ENCODE measurements around the gene TOR4A.

DNA sequence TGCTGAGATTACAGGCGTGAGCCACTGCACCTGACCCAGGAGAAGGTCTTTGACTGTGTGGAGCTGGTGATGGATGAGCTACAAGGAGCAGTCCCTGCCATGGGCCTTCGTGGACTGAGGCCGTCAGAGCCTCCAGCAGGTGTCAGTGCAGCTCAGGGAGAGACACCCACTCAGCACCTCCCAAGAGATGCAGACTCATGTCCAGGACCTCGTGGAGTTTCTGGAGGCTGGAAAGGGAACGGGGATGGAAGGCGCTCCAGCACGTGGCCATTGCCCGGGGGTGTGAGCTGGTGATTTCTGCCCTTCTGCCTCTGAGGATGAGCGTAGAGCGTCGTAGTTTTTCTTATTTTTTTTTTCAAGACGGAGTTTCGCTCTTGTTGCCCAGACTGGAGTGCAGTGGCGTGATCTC lies 9.5 kb downstream of the TOR4A start:
- TF ChIP-seq POLR2A (IDR thresholded peaks at IDR 0.05; ENCODE audit: extremely low read depth, insufficient read length): no peak
- TF ChIP-seq, protein P1, sequence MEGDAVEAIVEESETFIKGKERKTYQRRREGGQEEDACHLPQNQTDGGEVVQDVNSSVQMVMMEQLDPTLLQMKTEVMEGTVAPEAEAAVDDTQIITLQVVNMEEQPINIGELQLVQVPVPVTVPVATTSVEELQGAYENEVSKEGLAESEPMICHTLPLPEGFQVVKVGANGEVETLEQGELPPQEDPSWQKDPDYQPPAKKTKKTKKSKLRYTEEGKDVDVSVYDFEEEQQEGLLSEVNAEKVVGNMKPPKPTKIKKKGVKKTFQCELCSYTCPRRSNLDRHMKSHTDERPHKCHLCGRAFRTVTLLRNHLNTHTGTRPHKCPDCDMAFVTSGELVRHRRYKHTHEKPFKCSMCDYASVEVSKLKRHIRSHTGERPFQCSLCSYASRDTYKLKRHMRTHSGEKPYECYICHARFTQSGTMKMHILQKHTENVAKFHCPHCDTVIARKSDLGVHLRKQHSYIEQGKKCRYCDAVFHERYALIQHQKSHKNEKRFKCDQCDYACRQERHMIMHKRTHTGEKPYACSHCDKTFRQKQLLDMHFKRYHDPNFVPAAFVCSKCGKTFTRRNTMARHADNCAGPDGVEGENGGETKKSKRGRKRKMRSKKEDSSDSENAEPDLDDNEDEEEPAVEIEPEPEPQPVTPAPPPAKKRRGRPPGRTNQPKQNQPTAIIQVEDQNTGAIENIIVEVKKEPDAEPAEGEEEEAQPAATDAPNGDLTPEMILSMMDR (IDR thresholded peaks at IDR 0.05; ENCODE audit: low read depth, low read length): peak; percentile 63
- TF ChIP-seq, protein P2, sequence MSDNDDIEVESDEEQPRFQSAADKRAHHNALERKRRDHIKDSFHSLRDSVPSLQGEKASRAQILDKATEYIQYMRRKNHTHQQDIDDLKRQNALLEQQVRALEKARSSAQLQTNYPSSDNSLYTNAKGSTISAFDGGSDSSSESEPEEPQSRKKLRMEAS (IDR thresholded peaks at IDR 0.05; ENCODE audit: low read depth, low read length): peak; percentile 42; the same call in 1 of the 2 replicates
